T-helper 2 cell (primary cell): ENCODE measurements around the gene DNASE2B.

Experiments used
- DNase-seq, 5 experiments: peaks; one replicate each; pipeline versions ENCODE4 v3.0.0 to v3.0.0-alpha.2; 2012 to 2022

DNASE2B gene

GRCh38 chr1:84374991-84375696, 23.1 kb upstream of the DNASE2B start:
- DNase-seq: no peak

- DNase-seq: no peak
These were observed 22.0 kb upstream of the DNASE2B start for GRCh38 chr1:84376000-84376910.

GRCh38 chr1:84377480-84378095, 20.7 kb upstream of the DNASE2B start:
- no peak for DNase-seq

GRCh38 chr1:84379138-84379916, 19.0 kb upstream of the DNASE2B start:
- no peak for DNase-seq

DNA sequence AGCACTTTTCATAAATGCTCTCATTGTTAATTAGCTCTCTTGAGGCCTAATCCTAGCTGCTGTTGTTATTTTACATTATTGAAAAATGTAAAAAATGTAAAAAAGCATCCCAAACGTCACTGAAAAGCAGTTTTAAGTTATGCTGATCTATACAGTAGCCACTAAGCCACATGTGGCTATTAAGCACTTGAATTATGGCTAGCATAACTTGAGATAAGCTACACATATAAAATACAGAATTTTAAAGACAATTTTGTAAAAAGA, 18.4 kb upstream of the DNASE2B start:
- DNase-seq: no peak

DNA sequence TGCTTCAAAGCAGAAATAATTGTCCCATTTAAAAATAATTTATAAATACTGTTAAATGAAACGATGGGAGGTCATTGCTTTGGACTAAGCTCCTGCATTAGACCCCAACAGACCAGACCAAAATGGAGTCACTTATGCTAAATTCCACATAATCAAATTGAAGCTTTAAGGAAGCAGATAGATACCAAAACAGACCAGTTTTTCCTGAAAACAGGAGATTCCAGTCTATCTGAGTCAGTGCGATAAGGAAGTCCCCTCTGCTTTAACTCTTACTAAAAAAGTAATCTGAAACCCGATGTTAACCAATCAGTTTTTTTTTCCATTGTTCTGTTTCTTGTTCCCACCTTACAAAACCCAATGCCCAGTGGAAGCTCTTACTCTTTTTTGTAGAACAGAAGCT, 16.2 kb upstream of the DNASE2B start:
- DNase-seq: no peak

DNA sequence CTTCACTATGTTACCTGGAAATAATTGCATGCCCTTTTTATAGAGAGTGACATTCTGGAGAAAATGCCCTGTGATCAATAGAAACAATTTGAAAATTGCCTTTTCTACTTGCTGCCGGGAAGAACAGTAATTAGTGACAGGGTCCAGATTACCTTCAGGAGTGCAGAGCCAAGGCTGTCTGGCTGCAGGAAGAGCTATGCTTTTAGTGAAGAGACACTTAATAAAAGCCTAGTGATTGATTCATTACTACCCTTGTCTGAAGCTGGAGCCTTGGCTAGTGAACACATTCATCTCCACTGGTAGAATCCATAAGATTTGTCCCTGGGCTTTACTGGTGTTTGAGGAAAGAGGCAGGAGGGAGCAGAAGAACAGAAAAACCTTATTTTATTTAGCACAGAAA, 12.9 kb upstream of the DNASE2B start:
- no peak for DNase-seq

GRCh38 chr1:84386716-84387479, 11.4 kb upstream of the DNASE2B start:
- peak in 1 of 5 experiments; percentile 12 for DNase-seq

DNA sequence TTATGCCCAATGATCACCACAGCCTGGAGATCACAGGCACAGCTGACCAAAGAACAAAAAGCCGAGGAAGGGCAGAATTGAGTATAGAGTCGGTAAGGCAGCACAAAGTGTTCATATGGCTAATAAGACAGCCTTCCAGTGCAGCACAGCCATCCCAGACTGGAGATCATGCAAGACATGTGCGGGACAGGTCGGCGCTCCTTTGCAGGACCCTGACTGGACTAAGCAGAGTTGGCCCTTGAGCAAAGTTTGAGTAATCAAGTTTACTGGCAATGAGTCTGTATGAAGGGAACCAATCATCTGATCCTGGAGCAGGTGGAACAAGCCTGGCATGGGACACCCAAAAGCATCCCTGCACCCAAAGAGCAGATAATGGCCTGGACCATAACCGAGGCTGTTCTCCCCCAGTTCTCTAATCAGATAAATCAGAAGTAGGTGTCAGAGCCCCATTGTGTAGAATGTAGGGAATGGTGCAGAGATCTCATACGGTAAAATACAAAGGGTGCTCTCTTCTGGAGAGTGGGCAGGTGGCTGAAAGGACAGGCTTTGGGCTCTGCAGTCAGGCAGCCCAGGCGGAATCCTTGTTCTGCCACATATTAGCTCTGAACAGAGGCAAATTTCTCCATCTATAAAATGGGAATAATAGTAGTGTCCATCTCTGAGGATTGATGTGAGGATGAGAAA, 10.7 kb upstream of the DNASE2B start:
- DNase-seq: no peak

GRCh38 chr1:84390226-84390625, 8.1 kb upstream of the DNASE2B start:
- no peak for DNase-seq

DNA sequence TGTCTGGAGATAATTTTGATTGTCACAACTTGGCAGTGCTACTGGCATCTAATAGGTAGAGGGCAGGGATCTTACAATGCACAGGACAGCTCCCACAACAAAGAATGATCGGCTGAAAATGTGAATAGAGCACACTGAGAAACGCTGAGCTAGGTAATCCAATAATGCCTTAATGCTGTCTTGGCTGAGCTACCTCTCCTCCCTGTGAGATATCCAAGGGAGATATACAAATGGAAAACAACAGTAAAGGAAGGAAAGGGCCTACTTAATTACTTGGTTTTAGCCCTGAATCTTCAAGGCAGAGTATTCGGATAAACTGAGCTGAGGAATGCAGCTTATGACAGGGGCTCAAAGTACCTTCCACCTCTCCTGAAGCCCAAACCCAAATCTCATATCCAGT, 2.9 kb downstream of the DNASE2B start:
- DNase-seq: no peak

DNA sequence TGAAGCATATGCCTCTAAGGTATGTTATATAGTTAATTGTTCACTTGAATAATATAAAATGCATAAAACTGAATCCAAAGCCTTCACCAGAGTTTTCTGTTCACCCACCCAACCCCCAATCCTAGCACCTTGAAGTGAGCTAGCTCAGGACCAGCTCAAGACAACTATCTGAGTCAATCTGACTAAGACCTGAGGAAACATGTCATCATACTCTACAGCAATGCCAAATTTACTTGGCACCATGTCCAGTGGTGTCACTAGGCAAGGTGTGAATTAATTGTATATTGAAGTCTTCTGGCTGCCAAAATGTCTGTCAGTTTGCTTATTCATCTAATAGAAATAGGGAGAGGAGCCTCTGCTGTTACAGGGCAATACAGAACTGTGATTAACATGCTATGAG, 3.8 kb downstream of the DNASE2B start:
- no peak for DNase-seq

- no peak for DNase-seq
These were observed 4.2 kb downstream of the DNASE2B start for GRCh38 chr1:84402501-84402900.

DNA sequence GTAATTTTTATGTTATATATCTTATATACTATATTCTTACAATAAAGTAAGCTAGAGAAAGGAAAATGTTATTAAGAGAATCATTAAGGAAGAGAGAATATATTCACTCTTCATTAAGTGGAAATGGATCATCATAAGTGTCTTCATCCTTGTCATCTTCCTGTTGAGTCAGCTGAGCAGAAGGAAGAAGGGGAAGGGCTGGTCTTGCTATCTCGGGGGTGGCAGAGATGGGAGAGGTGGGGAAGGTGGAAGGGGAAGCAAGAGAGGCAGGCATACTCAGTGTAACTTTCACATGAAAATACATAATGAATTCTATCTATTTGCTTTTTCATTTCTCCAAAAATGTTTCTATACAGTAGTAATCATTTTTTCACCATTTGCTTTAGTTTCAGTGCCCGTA, 5.1 kb downstream of the DNASE2B start:
- DNase-seq: no peak

GRCh38 chr1:84406346-84406861, 8.1 kb downstream of the DNASE2B start:
- no peak for DNase-seq

DNA sequence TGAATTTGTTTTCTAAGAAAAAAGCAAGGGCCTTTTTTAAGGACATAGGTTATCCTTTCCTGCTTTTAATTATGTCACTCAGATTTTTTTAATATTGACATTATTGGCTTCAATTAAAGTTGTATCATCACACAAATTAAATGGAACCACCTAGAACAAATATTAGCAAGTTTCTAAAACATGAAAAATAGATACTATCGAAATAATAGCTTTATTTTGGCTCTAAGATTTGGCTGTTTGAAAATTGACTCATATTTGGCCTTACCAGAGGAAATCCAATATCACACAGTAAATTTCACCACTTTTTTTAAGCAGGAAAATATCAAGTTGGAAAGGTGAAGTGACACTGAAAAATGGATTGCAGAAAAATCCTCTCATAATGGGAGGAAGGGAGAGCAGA, 9.2 kb downstream of the DNASE2B start:
- no peak for DNase-seq

GRCh38 chr1:84407958-84408422, 9.7 kb downstream of the DNASE2B start:
- no peak for DNase-seq

- no peak for DNase-seq
These were observed 11.6 kb downstream of the DNASE2B start for GRCh38 chr1:84409888-84410287.

GRCh38 chr1:84410328-84411095, 12.2 kb downstream of the DNASE2B start:
- DNase-seq: peak in 1 of 5 experiments; percentile 29

GRCh38 chr1:84412316-84412942, 14.1 kb downstream of the DNASE2B start:
- no peak for DNase-seq
